B cell (primary cell): ENCODE measurements around the gene SPAAR. TPM values are rescaled to one million over a fixed set of nuclear protein-coding genes. Genes with fewer than 3 reads are reported as not detected.

ENCODE experiments used
- ATAC-seq: fragments of 200-7000 bp; cut with Tn5 transposase; one replicate; pipeline ENCODE4 v1.10.0; 2021; ENCODE audit warnings: low read depth, mild to moderate bottlenecking, moderate number of reproducible peaks, moderate library complexity
- CTCF ChIA-PET: fragments of 350-600 bp; sonication (Branson Sonifier 250); formaldehyde crosslinking; loops from one replicate; lab custom pipeline; 2021; ENCODE audit warnings: antibody characterized with exemption, inconsistent platforms; lab: Charles Lee
- POLR2A ChIA-PET: fragments of 350-600 bp; sonication (Branson Sonifier 250); formaldehyde crosslinking; loops from one replicate; lab custom pipeline; 2021; ENCODE audit warnings: antibody characterized with exemption; lab: Charles Lee
- DNase-seq: peaks from one replicate; pipeline ENCODE4 v3.0.0; 2013
- H2AFZ ChIP-seq: 2 replicates; pipeline ENCODE4 v1.6.1; 2012; ENCODE audit warnings: mild to moderate bottlenecking, low read depth, low read length; ENCODE audit not compliant: insufficient read depth, poor library complexity, severe bottlenecking
- H3K27ac ChIP-seq, 2 donors: 1 replicate in 1 of 2; 2 replicates in 1 of 2; pipeline ENCODE4 v1.5.1; 2012 to 2013; ENCODE audit warnings: low read length in 2 of 2, mild to moderate bottlenecking in 2 of 2, moderate library complexity in 1 of 2
- H3K27me3 ChIP-seq, 4 experiments: fragments of 200-600 bp in 1 of 4; sonication (generic) in 1 of 4; replicated peaks in 1 of 4; 1 replicate in 2 of 4; 2 replicates in 2 of 4; pipeline versions ENCODE4 v1.6.1 to v1.7.0; 2013 to 2016; ENCODE audit warnings: low read length in 3 of 4, mild to moderate bottlenecking in 2 of 4, mixed read lengths in 1 of 4, moderate library complexity in 1 of 4; ENCODE audit not compliant: insufficient read depth in 4 of 4, control insufficient read depth in 3 of 4; ENCODE audit errors: control extremely low read depth in 1 of 4
- H3K36me3 ChIP-seq, 2 experiments: replicated peaks in 1 of 2; 1 replicate in 1 of 2; 2 replicates in 1 of 2; pipeline versions ENCODE4 v1.6.1 to v1.7.1; 2013; ENCODE audit warnings: low read length in 1 of 2; ENCODE audit not compliant: insufficient read depth in 2 of 2, control insufficient read depth in 1 of 2; ENCODE audit errors: control extremely low read depth in 1 of 2, extremely low read depth in 1 of 2
- H3K4me1 ChIP-seq, 2 donors: fragments of 200-600 bp in 1 of 2; sonication (generic) in 1 of 2; 1 replicate in 1 of 2; 2 replicates in 1 of 2; pipeline versions ENCODE4 v1.5.1 to v1.6.1; 2013 to 2017; ENCODE audit warnings: low read length in 2 of 2; ENCODE audit not compliant: control insufficient read depth in 2 of 2, insufficient read depth in 2 of 2
- H3K4me2 ChIP-seq: replicated peaks from 2 replicates; pipeline ENCODE3; 2012; ENCODE audit warnings: mild to moderate bottlenecking, low read depth, low read length; ENCODE audit not compliant: poor library complexity, severe bottlenecking
- H3K4me3 ChIP-seq, 5 experiments: fragments of 200-600 bp in 1 of 5; sonication (generic) in 1 of 5; 1 replicate in 3 of 5; 2 replicates in 2 of 5; pipeline versions ENCODE4 v1.5.1 to v1.7.0; 2011 to 2016; ENCODE audit warnings: low read length in 4 of 5, mild to moderate bottlenecking in 4 of 5, low read depth in 2 of 5, control low read depth in 1 of 5, moderate library complexity in 1 of 5; ENCODE audit not compliant: insufficient read depth in 1 of 5; ENCODE audit errors: control extremely low read depth in 1 of 5, extremely low read depth in 1 of 5
- H3K79me2 ChIP-seq: fragments of 200-600 bp; sonication (generic); one replicate; pipeline ENCODE4 v1.6.0; 2016; ENCODE audit warnings: low read length; ENCODE audit not compliant: control insufficient read depth, insufficient read depth
- H3K9ac ChIP-seq: fragments of 200-600 bp; sonication (generic); 2 replicates; pipeline ENCODE4 v1.6.1; 2017; ENCODE audit warnings: mild to moderate bottlenecking, low read length, moderate library complexity
- H3K9me3 ChIP-seq, 3 donors: one replicate each; pipeline versions ENCODE4 v1.6.1 to v1.7.1; 2013; ENCODE audit warnings: low read length in 2 of 3; ENCODE audit not compliant: control insufficient read depth in 2 of 3, insufficient read depth in 1 of 3; ENCODE audit errors: control extremely low read depth in 1 of 3
- H4K20me1 ChIP-seq: 2 replicates; pipeline ENCODE4 v1.6.0; 2012; ENCODE audit warnings: mild to moderate bottlenecking, low read length; ENCODE audit not compliant: insufficient read depth, control insufficient read depth, poor library complexity, severe bottlenecking
- H3K27ac Mint-ChIP-seq: one replicate; pipeline ENCODE4 v1.8.0; 2021; ENCODE audit warnings: mixed read lengths
- H3K27me3 Mint-ChIP-seq: one replicate; pipeline ENCODE4 v1.8.0; 2021; ENCODE audit warnings: mixed read lengths
- H3K4me1 Mint-ChIP-seq: one replicate; pipeline ENCODE4 v1.8.0; 2021; ENCODE audit warnings: mixed read lengths
- H3K4me3 Mint-ChIP-seq: one replicate; pipeline ENCODE4 v1.8.0; 2021; ENCODE audit warnings: mixed read lengths
- H3K9me3 Mint-ChIP-seq: one replicate; pipeline ENCODE4 v1.8.0; 2022; ENCODE audit warnings: mixed read lengths; ENCODE audit not compliant: insufficient read depth
- EZH2 ChIP-seq: IDR thresholded peaks from 2 replicates; pipeline ENCODE4 v1.6.1; 2012; ENCODE audit warnings: borderline replicate concordance, low read depth, mild to moderate bottlenecking, moderate library complexity, low read length; ENCODE audit not compliant: insufficient read depth, poor library complexity, severe bottlenecking
- WGBS: methylation state at CpG from one replicate; pipeline ENCODE4 v1.1.5; 2013; ENCODE audit warnings: missing lambda C conversion rate; ENCODE audit not compliant: insufficient coverage; 5-methylcytosine and 5-hydroxymethylcytosine counted together
- intact Hi-C: fragments of 100-400 bp; cut with micrococcal nuclease; formaldehyde crosslinking; loops from one replicate; pipeline ENCODE4 v1.10.0; 2022
- polyA plus RNA-seq: library from polyadenylated mRNA; depleted of rRNA; stranded (reverse); fragments of >200 nt; gene quantifications from 2 replicates; pipeline ENCODE4 v1.2.3, GENCODE V29; 2012
- total RNA-seq, 2 donors: library from RNA; stranded (reverse); fragments of 120-200 nt in 1 of 2; gene quantifications; 1 replicate in 1 of 2; 2 replicates in 1 of 2; pipeline versions ENCODE4 v1.2.3 to v1.2.4, GENCODE V29; 2013 to 2022
- TF ChIP-seq, protein P1 (sequence below): fragments of 200-600 bp; IDR thresholded peaks from one replicate; pipeline ENCODE4 v1.8.0; 2022; ENCODE audit warnings: antibody characterized with exemption, mild to moderate bottlenecking

SPAAR gene
- total and polyA plus RNA-seq, 2 donors (not counting 1 experiment from before 2014, with no cell fraction given): not detected

DNA sequence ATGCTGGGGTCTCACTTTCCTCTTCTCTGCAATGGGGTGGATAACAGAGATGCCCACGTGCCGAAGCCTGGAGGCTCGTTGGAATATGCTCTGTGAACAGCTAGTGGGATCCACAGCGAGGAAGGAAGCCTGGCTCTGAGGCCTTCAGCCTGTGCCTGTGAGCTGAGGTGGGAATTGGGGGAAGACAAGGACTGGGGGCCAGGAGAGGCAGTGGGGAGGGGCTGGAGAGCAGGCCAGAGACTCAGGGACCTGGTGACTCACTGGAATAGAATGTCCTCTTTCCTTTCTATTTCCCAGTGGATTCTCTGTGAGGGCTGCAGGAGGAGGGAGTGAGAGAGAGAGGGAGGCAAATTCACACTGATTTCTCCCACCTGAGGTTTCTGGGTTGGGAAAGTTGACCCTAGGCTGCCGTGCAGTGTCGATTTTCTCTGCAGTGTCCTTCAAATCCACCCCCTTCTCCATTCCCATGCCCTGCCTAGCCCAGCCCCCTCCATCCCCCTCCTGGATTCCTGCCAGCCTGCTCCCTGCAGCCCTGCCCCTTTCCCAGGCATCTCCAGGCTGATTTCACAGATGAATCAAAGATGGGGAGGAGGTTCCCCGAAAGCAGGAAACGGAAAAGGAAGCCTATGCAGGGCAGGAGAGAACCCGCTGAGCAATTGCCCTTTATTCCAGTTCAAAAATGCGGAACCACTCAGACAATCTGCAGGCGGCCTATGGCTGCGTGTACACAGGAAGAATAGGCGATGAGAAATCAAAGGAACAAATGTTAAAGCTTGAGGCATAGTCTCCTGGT, 1.4 kb upstream of the SPAAR start:
- no peak overlapping the region for H2AFZ ChIP-seq
- no peaks in the 10 kb centered on the region for H3K79me2 ChIP-seq
- DNase-seq (no peak), ATAC-seq (no peak)
- Mint-ChIP-seq H3K9me3 (no peaks in the 10 kb centered on the region), H3K27ac (no peak overlapping the region), H3K27me3 (peaks cover 28% of the 10 kb centered on the region), H3K4me3 (no peak overlapping the region), H3K4me1 (peaks cover 7% of the 10 kb centered on the region)
- H4K20me1 ChIP-seq: no peaks in the 10 kb centered on the region
- H3K27me3 ChIP-seq: peaks cover 0 to 16% (median 3%) of the 10 kb centered on the region in 4 experiments
- H3K4me1 ChIP-seq: peaks cover 4 to 7% of the 10 kb centered on the region in 2 donors
- TF ChIP-seq, protein P1, sequence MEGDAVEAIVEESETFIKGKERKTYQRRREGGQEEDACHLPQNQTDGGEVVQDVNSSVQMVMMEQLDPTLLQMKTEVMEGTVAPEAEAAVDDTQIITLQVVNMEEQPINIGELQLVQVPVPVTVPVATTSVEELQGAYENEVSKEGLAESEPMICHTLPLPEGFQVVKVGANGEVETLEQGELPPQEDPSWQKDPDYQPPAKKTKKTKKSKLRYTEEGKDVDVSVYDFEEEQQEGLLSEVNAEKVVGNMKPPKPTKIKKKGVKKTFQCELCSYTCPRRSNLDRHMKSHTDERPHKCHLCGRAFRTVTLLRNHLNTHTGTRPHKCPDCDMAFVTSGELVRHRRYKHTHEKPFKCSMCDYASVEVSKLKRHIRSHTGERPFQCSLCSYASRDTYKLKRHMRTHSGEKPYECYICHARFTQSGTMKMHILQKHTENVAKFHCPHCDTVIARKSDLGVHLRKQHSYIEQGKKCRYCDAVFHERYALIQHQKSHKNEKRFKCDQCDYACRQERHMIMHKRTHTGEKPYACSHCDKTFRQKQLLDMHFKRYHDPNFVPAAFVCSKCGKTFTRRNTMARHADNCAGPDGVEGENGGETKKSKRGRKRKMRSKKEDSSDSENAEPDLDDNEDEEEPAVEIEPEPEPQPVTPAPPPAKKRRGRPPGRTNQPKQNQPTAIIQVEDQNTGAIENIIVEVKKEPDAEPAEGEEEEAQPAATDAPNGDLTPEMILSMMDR: no peak
- TF ChIP-seq EZH2: no peak
- H3K27ac ChIP-seq: no peak overlapping the region
- intact Hi-C loops: no loop called here
- 33% methylated on average over 9 of the region's 13 CpGs for WGBS
- no peak overlapping the region for H3K4me3 ChIP-seq
- H3K9ac ChIP-seq: no peak overlapping the region
- no peaks in the 10 kb centered on the region for H3K9me3 ChIP-seq
- H3K36me3 ChIP-seq: no peaks in the 10 kb centered on the region
- CTCF ChIA-PET: interaction anchor here (0.6 kb wide), 1 partner anchor 926 kb away, joined by 3 read pairs; no protein-coding TSS in a partner anchor
- no peak overlapping the region for H3K4me2 ChIP-seq
- POLR2A ChIA-PET: no interaction called here

DNA sequence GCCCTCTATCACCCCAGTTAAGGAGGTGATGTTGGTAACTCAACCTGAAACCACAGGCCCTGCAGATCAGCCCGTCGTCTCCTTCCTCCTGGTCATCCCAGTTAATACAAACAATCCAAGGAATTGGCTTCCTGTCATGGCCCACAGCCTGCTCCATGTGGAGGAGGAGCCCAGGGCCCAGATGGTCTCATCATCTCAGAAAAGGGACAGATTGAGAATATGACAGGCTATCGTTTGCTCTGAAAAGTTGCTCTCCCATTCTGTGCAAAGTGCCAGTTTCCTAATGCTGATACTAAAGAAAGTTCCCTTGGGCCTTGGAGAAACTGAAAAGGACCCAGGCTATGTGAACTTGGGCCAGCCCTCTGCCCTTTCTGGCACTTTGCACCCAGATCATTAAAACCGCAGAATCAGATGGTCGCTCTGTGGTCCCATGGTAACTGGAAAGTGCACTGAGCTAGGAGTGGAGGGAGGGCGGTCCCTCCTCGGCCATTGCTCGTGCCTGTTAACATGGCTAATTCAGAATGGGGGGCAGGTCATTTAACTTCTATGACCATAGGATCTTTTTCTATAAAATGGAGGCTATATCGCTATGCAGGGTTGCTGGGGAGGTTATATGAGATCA, 675 bp upstream of the SPAAR start:
- ATAC-seq (no peak), DNase-seq (no peak)
- H3K79me2 ChIP-seq: no peaks in the 10 kb centered on the region
- no peaks in the 10 kb centered on the region for H3K9me3 ChIP-seq
- Mint-ChIP-seq H3K4me1 (peaks cover 7% of the 10 kb centered on the region), H3K9me3 (no peaks in the 10 kb centered on the region), H3K4me3 (no peak overlapping the region), H3K27ac (no peak overlapping the region), H3K27me3 (peaks cover 25% of the 10 kb centered on the region)
- TF ChIP-seq, protein P1: no peak
- TF ChIP-seq EZH2: no peak
- intact Hi-C loops: no loop called here
- no peak overlapping the region for H3K27ac ChIP-seq
- peaks cover 0 to 13% (median 3%) of the 10 kb centered on the region in 4 experiments for H3K27me3 ChIP-seq
- no peak overlapping the region for H3K4me3 ChIP-seq
- ChIA-PET CTCF (interaction anchor here (0.6 kb wide), 2 partner anchors 128 to 927 kb away, joined by 3 read pairs; no protein-coding TSS in a partner anchor), POLR2A (no interaction called here)
- H3K9ac ChIP-seq: no peak overlapping the region
- H3K36me3 ChIP-seq: no peaks in the 10 kb centered on the region
- no peak overlapping the region for H2AFZ ChIP-seq
- H4K20me1 ChIP-seq: no peaks in the 10 kb centered on the region
- peaks cover 4 to 7% of the 10 kb centered on the region in 2 donors for H3K4me1 ChIP-seq
- WGBS: 86% methylated on average over 6 of the region's 9 CpGs
- H3K4me2 ChIP-seq: no peak overlapping the region
